ENCODE results near the gene RAD51B. TPM values are rescaled to one million over a fixed set of nuclear protein-coding genes. Genes with fewer than 3 reads are reported as not detected.

RAD51B gene
- total RNA-seq, 1 experiment from 2014 or later = 23.3 TPM

DNA sequence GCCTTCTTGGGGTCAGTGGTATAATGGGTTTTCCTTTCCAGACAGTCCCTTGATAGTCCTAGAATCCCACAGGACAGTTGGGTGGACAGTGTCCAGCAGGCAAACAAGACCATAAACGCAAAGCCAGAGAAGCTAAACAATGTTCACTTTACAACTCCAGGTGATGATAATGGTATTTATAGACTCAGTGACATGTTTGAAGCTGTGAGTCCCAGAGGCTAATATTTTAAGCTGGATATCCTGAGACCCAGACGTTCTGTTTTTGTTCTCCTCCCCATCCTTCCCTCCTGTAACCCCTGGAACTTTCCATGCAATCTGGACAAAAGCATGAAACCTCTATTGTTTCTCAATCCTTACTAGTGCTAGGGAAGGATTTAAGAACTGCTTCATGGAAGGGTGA, 852.3 kb downstream of the RAD51B start:
- DNase-seq (ENCODE audit: low spot score) = no peak
- intact Hi-C loops (cut with micrococcal nuclease; ENCODE audit: unreplicated experiment) = no loop called here
- Histone ChIP-seq H3K9me3 (ENCODE audit: low read depth, low read length, poor library complexity, severe bottlenecking) (no peaks in the 10 kb centered on the region), H3K27me3 (replicated peaks; ENCODE audit: insufficient read depth, low read depth, low read length, poor library complexity) (no peaks in the 10 kb centered on the region), H3K36me3 (ENCODE audit: insufficient read depth, low read length, poor library complexity, severe bottlenecking) (no peaks in the 10 kb centered on the region), H3K4me1 (ENCODE audit: insufficient read depth, low read length, poor library complexity, severe bottlenecking) (peaks cover 36% of the 10 kb centered on the region), H3K27ac (ENCODE audit: low read depth, low read length, poor library complexity, severe bottlenecking) (no peak overlapping the region), H3K4me3 (ENCODE audit: low read depth, low read length, poor library complexity, severe bottlenecking) (no peak overlapping the region)
- no TSS peak for BruUV-seq (replicated peaks)
- ChIA-PET CTCF (no interaction called here), POLR2A (ENCODE audit: low non-redundant PET) (no interaction called here)
- TF ChIP-seq EZH2 (IDR thresholded peaks at IDR 0.05; ENCODE audit: borderline replicate concordance, low read depth, low read length, poor library complexity, severe bottlenecking) = no peak
- TF ChIP-seq, protein P1, sequence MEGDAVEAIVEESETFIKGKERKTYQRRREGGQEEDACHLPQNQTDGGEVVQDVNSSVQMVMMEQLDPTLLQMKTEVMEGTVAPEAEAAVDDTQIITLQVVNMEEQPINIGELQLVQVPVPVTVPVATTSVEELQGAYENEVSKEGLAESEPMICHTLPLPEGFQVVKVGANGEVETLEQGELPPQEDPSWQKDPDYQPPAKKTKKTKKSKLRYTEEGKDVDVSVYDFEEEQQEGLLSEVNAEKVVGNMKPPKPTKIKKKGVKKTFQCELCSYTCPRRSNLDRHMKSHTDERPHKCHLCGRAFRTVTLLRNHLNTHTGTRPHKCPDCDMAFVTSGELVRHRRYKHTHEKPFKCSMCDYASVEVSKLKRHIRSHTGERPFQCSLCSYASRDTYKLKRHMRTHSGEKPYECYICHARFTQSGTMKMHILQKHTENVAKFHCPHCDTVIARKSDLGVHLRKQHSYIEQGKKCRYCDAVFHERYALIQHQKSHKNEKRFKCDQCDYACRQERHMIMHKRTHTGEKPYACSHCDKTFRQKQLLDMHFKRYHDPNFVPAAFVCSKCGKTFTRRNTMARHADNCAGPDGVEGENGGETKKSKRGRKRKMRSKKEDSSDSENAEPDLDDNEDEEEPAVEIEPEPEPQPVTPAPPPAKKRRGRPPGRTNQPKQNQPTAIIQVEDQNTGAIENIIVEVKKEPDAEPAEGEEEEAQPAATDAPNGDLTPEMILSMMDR (conservative IDR thresholded peaks at IDR 0.05; ENCODE audit: low read depth, low read length) = no peak

DNA sequence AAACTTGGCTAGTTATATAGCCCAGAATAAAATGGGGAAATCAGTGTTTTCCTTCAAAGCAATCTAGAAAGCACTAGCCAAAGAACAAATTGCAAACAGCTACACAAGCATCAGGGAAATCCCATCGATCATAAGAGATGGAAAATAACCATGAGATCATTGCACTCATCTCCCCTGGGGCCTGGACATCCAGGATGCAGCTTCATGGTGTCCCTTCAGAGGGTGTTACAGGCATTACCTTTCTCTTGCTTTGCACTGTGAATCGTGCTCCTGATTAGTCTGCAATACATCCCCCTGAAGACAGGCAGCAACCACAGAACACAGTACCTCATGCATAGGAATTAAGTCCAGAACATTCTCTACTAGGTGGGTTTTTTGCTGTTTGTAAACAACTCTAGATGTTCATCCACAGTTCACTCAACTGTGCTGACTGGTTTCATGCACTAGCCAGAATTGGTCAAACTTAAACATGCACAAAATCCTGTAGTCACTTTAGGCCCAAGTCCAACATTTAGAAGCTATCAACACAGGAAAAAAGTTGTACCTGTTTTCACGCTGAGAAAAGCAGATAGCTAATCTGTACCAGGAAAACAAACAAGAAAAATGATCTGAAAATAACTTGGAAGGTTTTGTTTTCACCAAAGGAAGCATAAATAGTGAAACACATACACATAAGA, 853.2 kb downstream of the RAD51B start:
- no peak overlapping the region for H3K4me3 ChIP-seq (ENCODE audit: low read depth, low read length, poor library complexity, severe bottlenecking)
- POLR2A ChIA-PET (ENCODE audit: low non-redundant PET) = no interaction called here
- intact Hi-C loops (cut with micrococcal nuclease; ENCODE audit: unreplicated experiment) = no loop called here
- no TSS peak for BruUV-seq (replicated peaks)
- H3K27ac ChIP-seq (ENCODE audit: low read depth, low read length, poor library complexity, severe bottlenecking) = no peak overlapping the region
- H3K4me1 ChIP-seq (ENCODE audit: insufficient read depth, low read length, poor library complexity, severe bottlenecking) = peaks cover 28% of the 10 kb centered on the region
- DNase-seq (ENCODE audit: low spot score) = no peak
- no peaks in the 10 kb centered on the region for H3K27me3 ChIP-seq (replicated peaks; ENCODE audit: insufficient read depth, low read depth, low read length, poor library complexity)
- no peaks in the 10 kb centered on the region for H3K36me3 ChIP-seq (ENCODE audit: insufficient read depth, low read length, poor library complexity, severe bottlenecking)
- TF ChIP-seq EZH2 (IDR thresholded peaks at IDR 0.05; ENCODE audit: borderline replicate concordance, low read depth, low read length, poor library complexity, severe bottlenecking) = no peak
- TF ChIP-seq, protein P1 (conservative IDR thresholded peaks at IDR 0.05; ENCODE audit: low read depth, low read length) = no peak
- CTCF ChIA-PET = no interaction called here
- no peaks in the 10 kb centered on the region for H3K9me3 ChIP-seq (ENCODE audit: low read depth, low read length, poor library complexity, severe bottlenecking)

DNA sequence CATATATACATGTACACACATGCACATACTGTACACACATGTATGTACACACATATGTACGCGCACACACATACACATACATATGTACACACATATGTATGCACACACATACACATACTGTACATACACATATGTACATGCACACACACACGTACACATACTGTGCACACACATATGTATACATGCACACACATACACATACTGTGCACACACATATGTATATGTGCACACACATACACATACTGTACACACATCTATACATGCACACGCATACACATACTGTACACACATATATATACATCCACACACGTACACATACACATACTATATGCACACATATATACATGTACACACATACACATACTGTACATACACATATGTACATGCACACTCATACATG, 853.9 kb downstream of the RAD51B start:
- no peaks in the 10 kb centered on the region for H3K36me3 ChIP-seq (ENCODE audit: insufficient read depth, low read length, poor library complexity, severe bottlenecking)
- H3K9me3 ChIP-seq (ENCODE audit: low read depth, low read length, poor library complexity, severe bottlenecking) = no peaks in the 10 kb centered on the region
- no peaks in the 10 kb centered on the region for H3K27me3 ChIP-seq (replicated peaks; ENCODE audit: insufficient read depth, low read depth, low read length, poor library complexity)
- H3K4me1 ChIP-seq (ENCODE audit: insufficient read depth, low read length, poor library complexity, severe bottlenecking) = peaks cover 20% of the 10 kb centered on the region
- no peak for TF ChIP-seq EZH2 (IDR thresholded peaks at IDR 0.05; ENCODE audit: borderline replicate concordance, low read depth, low read length, poor library complexity, severe bottlenecking)
- TF ChIP-seq, protein P1 (conservative IDR thresholded peaks at IDR 0.05; ENCODE audit: low read depth, low read length) = no peak
- CTCF ChIA-PET = no interaction called here
- POLR2A ChIA-PET (ENCODE audit: low non-redundant PET) = no interaction called here
- H3K4me3 ChIP-seq (ENCODE audit: low read depth, low read length, poor library complexity, severe bottlenecking) = no peak overlapping the region
- no peak overlapping the region for H3K27ac ChIP-seq (ENCODE audit: low read depth, low read length, poor library complexity, severe bottlenecking)
- BruUV-seq (replicated peaks) = no TSS peak
- DNase-seq (ENCODE audit: low spot score) = no peak
- intact Hi-C loops (cut with micrococcal nuclease; ENCODE audit: unreplicated experiment) = no loop called here

All from A673 (cell line).